Sigmoid colon (tissue), 7 donors: Measurements from ENCODE around the gene AP5M1. TPM values are rescaled to one million over a fixed set of nuclear protein-coding genes. Genes with fewer than 3 reads are reported as not detected.

ENCODE experiments used
- DNase-seq: peaks from one replicate; pipeline ENCODE4 v3.0.0-alpha.2; 2019
- H3K27ac ChIP-seq, 4 donors: fragments of 200-600 bp; sonication (generic); one replicate each; pipeline ENCODE4 v1.5.1; 2016 to 2019; ENCODE audit warnings: mild to moderate bottlenecking in 1 of 4
- H3K27me3 ChIP-seq, 3 donors: fragments of 200-600 bp; sonication (generic); one replicate each; pipeline ENCODE4 v1.5.1; 2019; ENCODE audit warnings: mild to moderate bottlenecking in 1 of 3
- H3K36me3 ChIP-seq, 4 donors: fragments of 200-600 bp; sonication (generic); one replicate each; pipeline ENCODE4 v1.5.1; 2016 to 2019
- H3K4me1 ChIP-seq, 4 donors: fragments of 200-600 bp; sonication (generic); one replicate each; pipeline ENCODE4 v1.5.1; 2017 to 2019
- H3K4me3 ChIP-seq, 4 donors: fragments of 200-600 bp; sonication (generic); one replicate each; pipeline ENCODE4 v1.5.1; 2017 to 2019; ENCODE audit warnings: mild to moderate bottlenecking in 2 of 4, moderate library complexity in 1 of 4
- H3K9me3 ChIP-seq, 4 donors: fragments of 200-600 bp in 3 of 4; sonication (generic) in 3 of 4; one replicate each; pipeline versions ENCODE4 v1.5.1 to v1.6.1; 2013 to 2019
- EP300 ChIP-seq, 4 donors: sonication (generic); formaldehyde crosslinking; IDR thresholded peaks; one replicate each; pipeline ENCODE4 v1.6.1; 2017; ENCODE audit warnings: antibody characterized with exemption in 4 of 4
- POLR2A ChIP-seq, 2 donors: fragments of 450-650 bp; IDR thresholded peaks; one replicate each; pipeline ENCODE4 v1.6.1; 2016; ENCODE audit warnings: antibody characterized with exemption in 2 of 2, mild to moderate bottlenecking in 2 of 2, moderate library complexity in 2 of 2
- POLR2AphosphoS5 ChIP-seq, 4 donors: sonication (generic); formaldehyde crosslinking; IDR thresholded peaks; one replicate each; pipeline ENCODE4 v1.6.1; 2017; ENCODE audit warnings: antibody characterized with exemption in 4 of 4
- WGBS, 2 donors: extraction: QIAGEN DNeasy Blood & Tissue Kit; methylation state at CpG; one replicate each; pipeline ENCODE4 v1.1.7; 2013; 5-methylcytosine and 5-hydroxymethylcytosine counted together
- intact Hi-C: fragments of 100-400 bp; cut with DNase I; formaldehyde crosslinking; loops from one replicate; pipeline ENCODE4 v1.15.1; 2023
- polyA plus RNA-seq, 3 donors: library from polyadenylated mRNA; stranded (reverse); fragments of 200-250 nt; gene quantifications; one replicate each; pipeline ENCODE4 v1.2.3, GENCODE V29; 2013
- total RNA-seq, 4 donors: library from RNA; depleted of rRNA; stranded (reverse); fragments of >200 nt; gene quantifications; one replicate each; pipeline ENCODE4 v1.1.0, GENCODE V29; 2016
- TF ChIP-seq, protein P1 (sequence below), 4 experiments: fragments of 450-650 bp in 3 of 4; fragments of 200-600 bp in 1 of 4; IDR thresholded peaks; one replicate each; pipeline ENCODE4 v1.5.1; 2016 to 2019; ENCODE audit warnings: antibody characterized with exemption in 4 of 4, mild to moderate bottlenecking in 3 of 4, moderate library complexity in 2 of 4
- donor health status: healthy with polysubstance abuse.
- donor health status: Bipolar disorder and iron deficiency.
- donor health status: healthy.

The AP5M1 gene
- total and polyA plus RNA-seq, 7 donors, result 16.1 to 38.8 (median 21.4) TPM

DNA sequence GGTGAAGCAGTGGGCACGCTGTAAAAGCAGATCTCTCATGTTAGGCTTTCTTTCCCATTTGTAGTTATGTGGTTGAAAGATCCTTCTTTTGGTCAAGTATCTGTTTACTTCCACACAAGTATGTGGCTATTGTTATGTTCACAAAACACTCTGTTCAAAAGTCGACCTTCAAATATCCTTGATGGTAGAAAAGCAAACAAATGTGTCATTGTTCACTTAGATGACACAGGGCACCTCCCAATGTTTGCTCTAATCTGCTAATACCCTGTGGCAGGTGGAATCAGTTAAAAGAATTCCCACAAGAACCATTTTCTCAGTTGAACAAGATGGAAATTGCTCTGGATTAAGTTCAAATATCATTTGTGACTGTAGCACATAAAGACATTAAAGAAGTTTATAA is 78.0 kb downstream of the AP5M1 start:
- H3K4me1 ChIP-seq, result no peaks in the 10 kb centered on the region
- H3K36me3 ChIP-seq, result no peaks in the 10 kb centered on the region
- no peak overlapping the region for H3K4me3 ChIP-seq
- DNase-seq, result no peak
- H3K27ac ChIP-seq, result no peak overlapping the region
- no peak for TF ChIP-seq POLR2A (IDR thresholded peaks at IDR 0.05)
- TF ChIP-seq EP300 (IDR thresholded peaks at IDR 0.05), result no peak
- no peak for TF ChIP-seq POLR2AphosphoS5 (IDR thresholded peaks at IDR 0.05)
- TF ChIP-seq, protein P1, sequence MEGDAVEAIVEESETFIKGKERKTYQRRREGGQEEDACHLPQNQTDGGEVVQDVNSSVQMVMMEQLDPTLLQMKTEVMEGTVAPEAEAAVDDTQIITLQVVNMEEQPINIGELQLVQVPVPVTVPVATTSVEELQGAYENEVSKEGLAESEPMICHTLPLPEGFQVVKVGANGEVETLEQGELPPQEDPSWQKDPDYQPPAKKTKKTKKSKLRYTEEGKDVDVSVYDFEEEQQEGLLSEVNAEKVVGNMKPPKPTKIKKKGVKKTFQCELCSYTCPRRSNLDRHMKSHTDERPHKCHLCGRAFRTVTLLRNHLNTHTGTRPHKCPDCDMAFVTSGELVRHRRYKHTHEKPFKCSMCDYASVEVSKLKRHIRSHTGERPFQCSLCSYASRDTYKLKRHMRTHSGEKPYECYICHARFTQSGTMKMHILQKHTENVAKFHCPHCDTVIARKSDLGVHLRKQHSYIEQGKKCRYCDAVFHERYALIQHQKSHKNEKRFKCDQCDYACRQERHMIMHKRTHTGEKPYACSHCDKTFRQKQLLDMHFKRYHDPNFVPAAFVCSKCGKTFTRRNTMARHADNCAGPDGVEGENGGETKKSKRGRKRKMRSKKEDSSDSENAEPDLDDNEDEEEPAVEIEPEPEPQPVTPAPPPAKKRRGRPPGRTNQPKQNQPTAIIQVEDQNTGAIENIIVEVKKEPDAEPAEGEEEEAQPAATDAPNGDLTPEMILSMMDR (IDR thresholded peaks at IDR 0.05), result no peak
- no peaks in the 10 kb centered on the region for H3K9me3 ChIP-seq
- H3K27me3 ChIP-seq, result no peaks in the 10 kb centered on the region
- intact Hi-C loops, result no loop called here
- WGBS, 2 donors, result 36 to 49% methylated on average over 2 of the region's 2 CpGs

Other genes starting within 250 kb of the AP5M1 start
- gene EXOC5, start 66 bp upstream of the AP5M1 start, total RNA-seq, result 10 to 100 TPM; 48.2 to 61.4 (median 52.3) TPM
- gene EXOC5, start 66 bp upstream of the AP5M1 start, polyA plus RNA-seq, result 10 to 100 TPM; 10.2 to 16.5 (median 13.6) TPM
- gene NAA30, start 121.6 kb downstream of the AP5M1 start, total RNA-seq, result 10 to 100 TPM; 19.6 to 21.7 (median 21.0) TPM
- gene NAA30, start 121.6 kb downstream of the AP5M1 start, polyA plus RNA-seq, result 1 to 10 TPM; 4.8 to 8.6 (median 6.1) TPM
- gene CCDC198, start 224.9 kb downstream of the AP5M1 start, total RNA-seq, result not detected
- gene CCDC198, start 224.9 kb downstream of the AP5M1 start, polyA plus RNA-seq, result not detected